GM19240 (cell line): ENCODE data around the gene CREG2.

ENCODE experiments used
- DNase-seq: peaks from one replicate; pipeline ENCODE4 v3.0.0; 2011; ENCODE audit warnings: low spot score; ENCODE audit not compliant: insufficient read length

Gene CREG2

GRCh38 chr2:101387151-101387834 lies at the start of gene CREG2:
CREG2 (minus strand) TSS chr2:101387503; CDS start chr2:101387457, 46 bp downstream.
- no peak for DNase-seq

GRCh38 chr2:101435001-101435862 lies 47.9 kb upstream of the CREG2 start:
- no peak for DNase-seq

- DNase-seq = no peak
Measured at GRCh38 chr2:101433465-101433864, 46.2 kb upstream of the CREG2 start.

GRCh38 chr2:101432411-101433181 lies 45.3 kb upstream of the CREG2 start:
- no peak for DNase-seq

- no peak for DNase-seq
Measured at GRCh38 chr2:101431486-101431885, 44.2 kb upstream of the CREG2 start.

- no peak for DNase-seq
Measured at GRCh38 chr2:101430156-101430555, 42.9 kb upstream of the CREG2 start.

GRCh38 chr2:101429453-101429852 lies 42.1 kb upstream of the CREG2 start:
- no peak for DNase-seq

GRCh38 chr2:101428422-101429176 lies 41.3 kb upstream of the CREG2 start:
- DNase-seq = no peak

- no peak for DNase-seq
Measured at GRCh38 chr2:101427743-101428142, 40.4 kb upstream of the CREG2 start.

GRCh38 chr2:101427240-101427639 lies 39.9 kb upstream of the CREG2 start:
- no peak for DNase-seq

- no peak for DNase-seq
Measured at GRCh38 chr2:101426822-101427221, 39.5 kb upstream of the CREG2 start.

GRCh38 chr2:101420623-101421022 lies 33.3 kb upstream of the CREG2 start:
- no peak for DNase-seq

- DNase-seq = peak; percentile 26
Measured at GRCh38 chr2:101419096-101419663, 31.9 kb upstream of the CREG2 start.

GRCh38 chr2:101418460-101419095 lies 31.3 kb upstream of the CREG2 start:
- DNase-seq = no peak

GRCh38 chr2:101416609-101417008 lies 29.3 kb upstream of the CREG2 start:
- DNase-seq = no peak

- DNase-seq = no peak
Measured at GRCh38 chr2:101415884-101416283, 28.6 kb upstream of the CREG2 start.

GRCh38 chr2:101415220-101415619 lies 27.9 kb upstream of the CREG2 start:
- DNase-seq = no peak

GRCh38 chr2:101412092-101412694 lies 24.9 kb upstream of the CREG2 start:
- no peak for DNase-seq

- no peak for DNase-seq
Measured at GRCh38 chr2:101410746-101411145, 23.4 kb upstream of the CREG2 start.

- DNase-seq = no peak
Measured at GRCh38 chr2:101410114-101410513, 22.8 kb upstream of the CREG2 start.
